GM18951 (cell line): Measurements from ENCODE around the gene ROBO2.

Experiments
- POLR2A ChIP-seq: IDR thresholded peaks from 4 replicates; pipeline ENCODE4 v1.6.1; 2011; ENCODE audit warnings: mild to moderate bottlenecking; ENCODE audit not compliant: insufficient read length, insufficient read depth; ENCODE audit errors: extremely low read depth
- in situ Hi-C: fragments of 300-500 bp; cut with MboI; formaldehyde crosslinking; loops from one replicate; pipeline ENCODE4 v1.12.0; 2022; ENCODE audit warnings: low sequenced_read_pairs, mixed read lengths, inconsistent platforms; ENCODE audit not compliant: unreplicated experiment

Gene ROBO2

GRCh38 chr3:77247061-77247460, 207.2 kb downstream of the ROBO2 start:
- in situ Hi-C loops = no loop called here
- no peak for TF ChIP-seq POLR2A

- TF ChIP-seq POLR2A = no peak
- in situ Hi-C loops = no loop called here
Measured at GRCh38 chr3:77247817-77248216, 207.9 kb downstream of the ROBO2 start.

- in situ Hi-C loops = no loop called here
- TF ChIP-seq POLR2A = no peak
Measured at GRCh38 chr3:77248420-77248819, 208.5 kb downstream of the ROBO2 start.

GRCh38 chr3:77251136-77251535, 211.2 kb downstream of the ROBO2 start:
- in situ Hi-C loops = no loop called here
- no peak for TF ChIP-seq POLR2A

GRCh38 chr3:77254967-77255831, 215.3 kb downstream of the ROBO2 start:
- in situ Hi-C loops = no loop called here

GRCh38 chr3:77256584-77257503, 216.9 kb downstream of the ROBO2 start:
- no peak for TF ChIP-seq POLR2A
- in situ Hi-C loops = no loop called here

More at GRCh38 chr3:77254967-77255831, 215.3 kb downstream of the ROBO2 start:
- no peak for TF ChIP-seq POLR2A

- in situ Hi-C loops = no loop called here
- no peak for TF ChIP-seq POLR2A
Measured at GRCh38 chr3:77259694-77260093, 219.8 kb downstream of the ROBO2 start.

GRCh38 chr3:77262361-77262760, 222.5 kb downstream of the ROBO2 start:
- TF ChIP-seq POLR2A = no peak
- in situ Hi-C loops = no loop called here

GRCh38 chr3:77267589-77267988, 227.7 kb downstream of the ROBO2 start:
- in situ Hi-C loops = no loop called here
- TF ChIP-seq POLR2A = no peak

- in situ Hi-C loops = no loop called here
- TF ChIP-seq POLR2A = no peak
Measured at GRCh38 chr3:77271306-77271705, 231.4 kb downstream of the ROBO2 start.

GRCh38 chr3:77271711-77272110, 231.8 kb downstream of the ROBO2 start:
- in situ Hi-C loops = no loop called here
- TF ChIP-seq POLR2A = no peak

GRCh38 chr3:77279276-77279675, 239.4 kb downstream of the ROBO2 start:
- TF ChIP-seq POLR2A = no peak
- in situ Hi-C loops = no loop called here

GRCh38 chr3:77281721-77282120, 241.8 kb downstream of the ROBO2 start:
- no peak for TF ChIP-seq POLR2A
- in situ Hi-C loops = no loop called here
